WTC11 (cell line): Measurements from ENCODE around the gene LAMP1. TPM values are rescaled to one million over a fixed set of nuclear protein-coding genes. Genes with fewer than 3 reads are reported as not detected.

Source experiments
- ATAC-seq: fragments of 200-7000 bp; cut with Tn5 transposase; 2 replicates; pipeline ENCODE4 v1.10.0; 2021; ENCODE audit warnings: mild to moderate bottlenecking, moderate library complexity
- CTCF ChIA-PET: fragments of 300-600 bp; sonication (Branson Sonifier 250); formaldehyde crosslinking; loops from one replicate; lab custom pipeline; 2021; ENCODE audit warnings: antibody characterized with exemption; lab: Charles Lee
- POLR2A ChIA-PET: fragments of 350-600 bp; sonication (Branson Sonifier 250); formaldehyde crosslinking; loops from one replicate; lab custom pipeline; 2021; ENCODE audit warnings: antibody characterized with exemption; lab: Charles Lee
- DNase-seq: peaks from one replicate; pipeline ENCODE4 v3.0.0; 2021; ENCODE audit warnings: low spot score
- H3K27ac Mint-ChIP-seq: 2 replicates; pipeline ENCODE4 v1.8.0; 2021; ENCODE audit warnings: mixed read lengths
- H3K27me3 Mint-ChIP-seq: 2 replicates; pipeline ENCODE4 v1.8.0; 2021; ENCODE audit warnings: low read depth, mild to moderate bottlenecking, moderate library complexity, mixed read lengths
- H3K36me3 Mint-ChIP-seq: 2 replicates; pipeline ENCODE4 v1.8.0; 2021; ENCODE audit warnings: mixed read lengths
- H3K4me1 Mint-ChIP-seq: 2 replicates; pipeline ENCODE4 v1.8.0; 2022; ENCODE audit warnings: mixed read lengths
- H3K4me3 Mint-ChIP-seq: 2 replicates; pipeline ENCODE4 v1.8.0; 2021; ENCODE audit warnings: mild to moderate bottlenecking, moderate library complexity, mixed read lengths
- H3K9me3 Mint-ChIP-seq: 2 replicates; pipeline ENCODE4 v1.8.0; 2021; ENCODE audit warnings: mixed read lengths
- ATF1 ChIP-seq: sonication (generic); formaldehyde crosslinking; IDR thresholded peaks from 2 replicates; pipeline ENCODE4 v1.8.1; 2023; ENCODE audit warnings: mild to moderate bottlenecking, moderate library complexity, missing genetic modification reagents
- CREM ChIP-seq: sonication (generic); formaldehyde crosslinking; IDR thresholded peaks from 2 replicates; pipeline ENCODE4 v1.8.1; 2022; ENCODE audit warnings: mild to moderate bottlenecking, missing genetic modification reagents, moderate library complexity
- CTCF ChIP-seq: fragments of 200-600 bp; IDR thresholded peaks from 2 replicates; pipeline ENCODE4 v1.8.0; 2022; ENCODE audit warnings: antibody characterized with exemption
- IRF2 ChIP-seq: sonication (generic); formaldehyde crosslinking; IDR thresholded peaks from 2 replicates; pipeline ENCODE4 v1.8.0; 2022; ENCODE audit warnings: low read depth, missing genetic modification reagents, borderline replicate concordance
- NFE2L1 ChIP-seq: sonication (generic); formaldehyde crosslinking; IDR thresholded peaks from 2 replicates; pipeline ENCODE4 v1.8.1; 2023; ENCODE audit warnings: missing genetic modification reagents
- NR1H2 ChIP-seq: sonication (generic); formaldehyde crosslinking; IDR thresholded peaks from 2 replicates; pipeline ENCODE4 v1.9.0; 2021; ENCODE audit warnings: mild to moderate bottlenecking, moderate library complexity, missing genetic modification reagents
- NR2C2 ChIP-seq: sonication (generic); formaldehyde crosslinking; IDR thresholded peaks from 2 replicates; pipeline ENCODE4 v1.8.0; 2022; ENCODE audit warnings: mild to moderate bottlenecking, missing genetic modification reagents
- SMAD3 ChIP-seq: sonication (generic); formaldehyde crosslinking; IDR thresholded peaks from 2 replicates; pipeline ENCODE4 v1.8.0; 2022; ENCODE audit warnings: missing genetic modification reagents, mild to moderate bottlenecking, borderline replicate concordance
- SMAD4 ChIP-seq: sonication (generic); formaldehyde crosslinking; IDR thresholded peaks from 2 replicates; pipeline ENCODE4 v1.8.0; 2022; ENCODE audit warnings: mild to moderate bottlenecking, missing genetic modification reagents
- ZNF219 ChIP-seq: sonication (generic); formaldehyde crosslinking; IDR thresholded peaks from 2 replicates; pipeline ENCODE4 v1.8.0; 2023; ENCODE audit warnings: missing genetic modification reagents, mild to moderate bottlenecking, borderline replicate concordance
- ZNF416 ChIP-seq: fragments of 250-450 bp; sonication (Bioruptor Pico); IDR thresholded peaks from 2 replicates; pipeline ENCODE4 v1.9.0; 2021; ENCODE audit warnings: mild to moderate bottlenecking, inconsistent platforms
- ZNF671 ChIP-seq: fragments of 250-450 bp; sonication (Bioruptor Pico); IDR thresholded peaks from 2 replicates; pipeline ENCODE4 v1.8.0; 2021; ENCODE audit warnings: mild to moderate bottlenecking
- total RNA-seq: library from RNA; stranded (reverse); gene quantifications from 3 replicates; pipeline ENCODE4 v1.2.3, GENCODE V29; 2021
- TF ChIP-seq, protein P1 (sequence below): fragments of 250-450 bp; sonication (Bioruptor Pico); IDR thresholded peaks from 2 replicates; pipeline ENCODE4 v1.9.0; 2021; ENCODE audit warnings: mild to moderate bottlenecking, borderline replicate concordance
- TF ChIP-seq, protein P2 (sequence below): fragments of 250-450 bp; sonication (Bioruptor Pico); IDR thresholded peaks from 2 replicates; pipeline ENCODE4 v1.9.0; 2021; ENCODE audit warnings: mild to moderate bottlenecking
- TF ChIP-seq, protein P3 (sequence below): fragments of 250-450 bp; sonication (Bioruptor Pico); conservative IDR thresholded peaks from 2 replicates; pipeline ENCODE4 v1.9.0; 2021; ENCODE audit warnings: mild to moderate bottlenecking

The LAMP1 gene
- total RNA-seq, 1 experiment from 2014 or later = 150 TPM

GRCh38 chr13:113273321-113273720 is 23.7 kb upstream of the LAMP1 start:
- DNase-seq (no peak), ATAC-seq (no peak)
- H3K27me3 Mint-ChIP-seq = no peaks in the 10 kb centered on the region
- H3K9me3 Mint-ChIP-seq = peaks cover 2% of the 10 kb centered on the region
- ChIA-PET POLR2A (no interaction called here), CTCF (no interaction called here)
- no peak overlapping the region for H3K4me3 Mint-ChIP-seq
- H3K36me3 Mint-ChIP-seq = no peaks in the 10 kb centered on the region
- no peak overlapping the region; the same call in 1 of the 2 replicates for H3K27ac Mint-ChIP-seq
- TF ChIP-seq, protein P1, sequence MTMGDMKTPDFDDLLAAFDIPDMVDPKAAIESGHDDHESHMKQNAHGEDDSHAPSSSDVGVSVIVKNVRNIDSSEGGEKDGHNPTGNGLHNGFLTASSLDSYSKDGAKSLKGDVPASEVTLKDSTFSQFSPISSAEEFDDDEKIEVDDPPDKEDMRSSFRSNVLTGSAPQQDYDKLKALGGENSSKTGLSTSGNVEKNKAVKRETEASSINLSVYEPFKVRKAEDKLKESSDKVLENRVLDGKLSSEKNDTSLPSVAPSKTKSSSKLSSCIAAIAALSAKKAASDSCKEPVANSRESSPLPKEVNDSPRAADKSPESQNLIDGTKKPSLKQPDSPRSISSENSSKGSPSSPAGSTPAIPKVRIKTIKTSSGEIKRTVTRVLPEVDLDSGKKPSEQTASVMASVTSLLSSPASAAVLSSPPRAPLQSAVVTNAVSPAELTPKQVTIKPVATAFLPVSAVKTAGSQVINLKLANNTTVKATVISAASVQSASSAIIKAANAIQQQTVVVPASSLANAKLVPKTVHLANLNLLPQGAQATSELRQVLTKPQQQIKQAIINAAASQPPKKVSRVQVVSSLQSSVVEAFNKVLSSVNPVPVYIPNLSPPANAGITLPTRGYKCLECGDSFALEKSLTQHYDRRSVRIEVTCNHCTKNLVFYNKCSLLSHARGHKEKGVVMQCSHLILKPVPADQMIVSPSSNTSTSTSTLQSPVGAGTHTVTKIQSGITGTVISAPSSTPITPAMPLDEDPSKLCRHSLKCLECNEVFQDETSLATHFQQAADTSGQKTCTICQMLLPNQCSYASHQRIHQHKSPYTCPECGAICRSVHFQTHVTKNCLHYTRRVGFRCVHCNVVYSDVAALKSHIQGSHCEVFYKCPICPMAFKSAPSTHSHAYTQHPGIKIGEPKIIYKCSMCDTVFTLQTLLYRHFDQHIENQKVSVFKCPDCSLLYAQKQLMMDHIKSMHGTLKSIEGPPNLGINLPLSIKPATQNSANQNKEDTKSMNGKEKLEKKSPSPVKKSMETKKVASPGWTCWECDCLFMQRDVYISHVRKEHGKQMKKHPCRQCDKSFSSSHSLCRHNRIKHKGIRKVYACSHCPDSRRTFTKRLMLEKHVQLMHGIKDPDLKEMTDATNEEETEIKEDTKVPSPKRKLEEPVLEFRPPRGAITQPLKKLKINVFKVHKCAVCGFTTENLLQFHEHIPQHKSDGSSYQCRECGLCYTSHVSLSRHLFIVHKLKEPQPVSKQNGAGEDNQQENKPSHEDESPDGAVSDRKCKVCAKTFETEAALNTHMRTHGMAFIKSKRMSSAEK (CRISPR knock-in tag) = no peak
- TF ChIP-seq IRF2 (CRISPR knock-in tag) (no peak), CTCF (no peak), SMAD3 (CRISPR knock-in tag) (no peak), ZNF671 (no peak), NR2C2 (no peak), ATF1 (CRISPR knock-in tag) (no peak), CREM (CRISPR knock-in tag) (no peak), SMAD4 (no peak), ZNF416 (CRISPR knock-in tag) (no peak)
- TF ChIP-seq, protein P2, sequence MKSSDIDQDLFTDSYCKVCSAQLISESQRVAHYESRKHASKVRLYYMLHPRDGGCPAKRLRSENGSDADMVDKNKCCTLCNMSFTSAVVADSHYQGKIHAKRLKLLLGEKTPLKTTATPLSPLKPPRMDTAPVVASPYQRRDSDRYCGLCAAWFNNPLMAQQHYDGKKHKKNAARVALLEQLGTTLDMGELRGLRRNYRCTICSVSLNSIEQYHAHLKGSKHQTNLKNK (CRISPR knock-in tag) = no peak
- peaks cover 2% of the 10 kb centered on the region; the same call in 1 of the 2 replicates for H3K4me1 Mint-ChIP-seq

DNA sequence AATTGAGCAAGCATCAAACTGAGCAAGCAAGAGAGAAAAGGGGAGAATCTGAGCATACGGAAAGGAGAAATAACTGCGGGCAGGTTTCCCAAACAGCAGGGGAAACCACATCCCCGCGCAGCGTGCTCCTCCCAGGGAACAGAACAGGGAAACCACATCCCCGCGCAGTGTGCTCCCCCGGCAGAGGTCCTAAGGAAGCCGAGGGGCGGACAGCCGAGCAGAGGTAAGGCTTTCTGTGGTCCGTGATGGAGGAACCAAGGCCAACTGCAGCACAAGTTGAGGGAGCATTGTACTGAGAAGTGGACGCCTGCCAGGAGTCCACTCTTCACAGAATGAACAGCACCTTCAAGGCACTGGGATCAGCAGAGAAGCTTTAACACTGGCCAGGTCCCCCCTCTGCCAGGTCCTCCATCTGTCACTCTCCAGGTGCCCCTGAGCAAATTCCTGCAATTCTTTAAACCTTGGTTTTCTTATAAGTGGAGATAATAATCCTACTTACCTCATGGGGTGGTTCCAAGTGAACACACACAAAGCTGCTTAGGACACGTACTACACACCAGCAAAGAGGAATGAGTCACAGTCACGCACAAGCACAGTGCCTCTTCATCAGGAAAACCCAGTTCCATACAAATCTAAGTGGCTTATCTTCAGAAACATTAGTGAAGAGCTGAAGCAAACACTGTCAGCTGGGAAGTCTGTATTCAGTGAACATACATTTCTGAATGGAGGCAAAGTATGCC is 23.0 kb upstream of the LAMP1 start:
- H3K9me3 Mint-ChIP-seq = peaks cover 9% of the 10 kb centered on the region
- peaks cover 2% of the 10 kb centered on the region; the same call in 1 of the 2 replicates for H3K4me1 Mint-ChIP-seq
- no peak overlapping the region for H3K4me3 Mint-ChIP-seq
- H3K36me3 Mint-ChIP-seq = no peaks in the 10 kb centered on the region; the same call in 1 of the 2 replicates
- TF ChIP-seq ZNF416 (CRISPR knock-in tag) (no peak), ZNF219 (no peak), NFE2L1 (CRISPR knock-in tag) (no peak), NR1H2 (CRISPR knock-in tag) (no peak)
- TF ChIP-seq, protein P3, sequence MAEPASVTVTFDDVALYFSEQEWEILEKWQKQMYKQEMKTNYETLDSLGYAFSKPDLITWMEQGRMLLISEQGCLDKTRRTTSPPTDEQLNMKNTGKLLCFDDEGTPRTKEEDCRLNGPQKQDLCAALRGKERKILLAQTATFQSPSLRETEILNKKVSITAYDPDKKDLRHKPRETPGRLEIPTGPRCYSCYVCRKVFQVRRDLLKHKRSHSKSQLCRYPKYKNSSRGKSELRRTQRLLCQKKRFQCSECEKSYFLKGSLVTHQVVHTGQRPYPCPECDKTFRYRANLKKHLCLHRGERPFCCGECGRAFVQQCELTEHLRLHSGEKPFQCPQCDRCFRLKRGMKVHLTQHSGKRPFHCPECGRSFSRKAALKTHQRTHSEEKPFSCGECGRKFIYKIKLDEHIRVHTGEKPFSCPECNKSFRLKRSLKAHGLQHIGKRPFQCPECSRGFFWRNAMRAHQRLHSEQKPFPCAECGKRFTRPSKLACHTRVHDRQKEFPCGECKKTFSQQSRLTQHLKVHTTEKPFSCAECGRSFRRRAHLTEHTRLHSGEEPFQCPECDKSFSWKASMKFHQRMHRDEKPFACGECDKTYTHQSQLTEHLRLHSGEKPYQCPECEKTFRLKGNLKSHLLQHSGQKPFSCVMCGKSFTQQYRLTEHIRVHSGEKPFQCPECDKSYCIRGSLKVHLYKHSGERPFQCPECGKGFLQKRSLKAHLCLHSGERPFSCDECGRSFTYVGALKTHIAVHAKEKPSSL (CRISPR knock-in tag) = no peak
- TF ChIP-seq, protein P1 (CRISPR knock-in tag) = no peak
- TF ChIP-seq, all 79 proteins: peak for 0
- POLR2A ChIA-PET = no interaction called here
- DNase-seq (no peak), ATAC-seq (no peak)
- CTCF ChIA-PET = interaction anchor here (0.7 to 1.2 kb wide), 4 partner anchors 99 to 177 kb away, joined by 3 to 4 read pairs (median 3); no protein-coding TSS in a partner anchor
- Mint-ChIP-seq H3K27me3 (no peaks in the 10 kb centered on the region), H3K27ac (no peak overlapping the region)
